Esophagus (tissue), 2 donors: ENCODE measurements around the gene TCEAL3. TPM values are rescaled to one million over a fixed set of nuclear protein-coding genes. Genes with fewer than 3 reads are reported as not detected.
"Not testable (repeated sequence)": the region's sequence is repeated elsewhere in the genome, so short reads cannot be mapped to it uniquely, and the experiment has no call there.

Experiments used
- H3K27ac ChIP-seq, 2 donors: one replicate each; pipeline ENCODE4 v1.5.1; 2013; ENCODE audit warnings: low read depth in 2 of 2, mild to moderate bottlenecking in 2 of 2, inconsistent platforms in 1 of 2, low read length in 1 of 2, moderate library complexity in 1 of 2
- H3K27me3 ChIP-seq, 2 donors: one replicate each; pipeline ENCODE4 v1.6.1; 2013; ENCODE audit warnings: low read length in 2 of 2, control low read depth in 1 of 2, mild to moderate bottlenecking in 1 of 2; ENCODE audit not compliant: insufficient read depth in 2 of 2, control insufficient read depth in 1 of 2
- H3K36me3 ChIP-seq, 2 donors: one replicate each; pipeline ENCODE4 v1.6.1; 2013; ENCODE audit warnings: low read length in 1 of 2; ENCODE audit not compliant: control insufficient read depth in 2 of 2, insufficient read depth in 2 of 2
- H3K4me1 ChIP-seq, 2 donors: one replicate each; pipeline ENCODE4 v1.6.1; 2013; ENCODE audit warnings: low read length in 1 of 2; ENCODE audit not compliant: control insufficient read depth in 2 of 2, insufficient read depth in 2 of 2
- H3K4me3 ChIP-seq, 2 donors: one replicate each; pipeline ENCODE4 v1.5.1; 2013; ENCODE audit warnings: low read length in 2 of 2, mild to moderate bottlenecking in 2 of 2, low read depth in 1 of 2, moderate library complexity in 1 of 2
- H3K9me3 ChIP-seq, 2 donors: one replicate each; pipeline ENCODE4 v1.6.1; 2013; ENCODE audit warnings: mild to moderate bottlenecking in 2 of 2, low read depth in 1 of 2, low read length in 1 of 2, moderate library complexity in 1 of 2; ENCODE audit not compliant: control insufficient read depth in 2 of 2, insufficient read depth in 1 of 2
- WGBS, 2 donors: extraction: QIAGEN DNeasy Blood & Tissue Kit; methylation state at CpG; one replicate each; pipeline ENCODE4 v1.1.7; 2013; 5-methylcytosine and 5-hydroxymethylcytosine counted together
- polyA plus RNA-seq, 2 donors: library from polyadenylated mRNA; stranded (reverse); fragments of 200-250 nt; gene quantifications; one replicate each; pipeline ENCODE4 v1.2.3, GENCODE V29; 2013
- donor health status: healthy with polysubstance abuse.
- donor health status: Bipolar disorder and iron deficiency.

Gene TCEAL3
- polyA plus RNA-seq, 2 donors, result 9.5 to 19.7 TPM

DNA sequence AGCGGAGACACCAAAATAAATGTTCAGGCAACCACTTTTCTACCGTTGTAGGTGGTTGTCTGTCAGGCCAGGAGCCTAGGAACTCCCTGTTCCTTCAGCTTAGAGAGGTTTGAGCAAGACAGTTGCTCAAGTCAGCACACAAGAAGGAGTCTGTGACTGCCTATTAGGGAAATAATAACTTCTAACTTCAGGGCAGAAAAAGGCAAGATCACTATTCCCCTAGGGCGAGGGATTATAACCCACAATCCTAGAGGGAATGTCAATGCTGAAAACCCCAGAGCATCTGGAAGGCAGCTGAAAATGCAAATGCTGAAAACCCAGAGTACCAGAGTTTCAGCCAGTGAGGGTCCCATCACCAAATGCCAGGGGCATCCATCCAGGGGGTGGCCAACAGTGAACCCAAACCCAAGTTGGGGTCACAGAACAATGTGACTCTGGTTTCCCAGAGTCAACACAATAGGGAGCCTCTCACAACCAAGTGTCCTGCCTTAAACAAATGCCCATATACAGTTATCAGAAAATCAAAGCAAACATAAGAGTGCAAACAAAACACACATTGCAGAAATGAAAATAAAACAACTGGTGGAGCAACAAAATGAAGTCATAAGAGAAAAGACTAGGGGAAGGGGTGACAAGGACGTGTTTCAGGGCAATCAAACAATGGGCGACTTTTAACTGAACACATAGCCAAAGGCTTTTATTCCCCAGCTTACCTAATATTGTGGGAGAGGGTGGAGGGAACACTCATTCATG, 51.1 kb downstream of the TCEAL3 start:
- H3K9me3 ChIP-seq, result no peaks in the 10 kb centered on the region
- no peaks in the 10 kb centered on the region for H3K36me3 ChIP-seq
- no peak overlapping the region for H3K4me3 ChIP-seq
- H3K4me1 ChIP-seq, result no peaks in the 10 kb centered on the region
- 57 to 78% methylated on average over 5 of the region's 5 CpGs for WGBS, 2 donors
- H3K27me3 ChIP-seq, result peaks cover 0 to 7% of the 10 kb centered on the region in 2 donors
- H3K27ac ChIP-seq, result no peak overlapping the region

DNA sequence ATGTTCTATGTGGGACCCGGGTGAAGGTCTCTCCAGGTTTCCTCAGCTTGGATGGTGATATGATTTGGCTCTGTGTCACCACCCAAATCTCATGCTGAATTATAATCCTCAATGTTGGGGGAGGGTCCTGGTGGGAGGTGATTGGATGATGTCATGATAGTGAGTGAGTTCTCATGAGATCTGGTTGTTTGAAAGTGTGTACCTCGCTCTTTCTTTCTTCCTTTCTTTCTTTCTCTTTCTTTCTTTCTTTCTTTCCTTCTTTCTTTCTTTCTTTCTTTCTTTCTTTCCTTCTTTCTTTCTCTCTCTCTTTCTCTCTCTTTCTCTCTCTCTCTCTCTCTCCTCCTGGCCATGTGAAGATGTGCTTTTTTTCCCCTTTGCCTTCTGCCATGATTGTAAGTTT, 51.7 kb downstream of the TCEAL3 start:
- WGBS, 2 donors, result 81 to 85% methylated on average over 2 of the region's 2 CpGs
- not testable (repeated sequence) for H3K4me3 ChIP-seq

More for the DNA sequence above, 51.7 kb downstream of the TCEAL3 start:
- not testable (repeated sequence) for H3K27me3 ChIP-seq, H3K9me3 ChIP-seq, H3K4me1 ChIP-seq, H3K27ac ChIP-seq, H3K36me3 ChIP-seq

Other genes starting within 250 kb of the TCEAL3 start
- gene BEX3, start 231.4 kb upstream of the TCEAL3 start, polyA plus RNA-seq, result 10 to 100 TPM; 28.2 to 60.1 TPM
- gene RAB40A, start 88.5 kb upstream of the TCEAL3 start, polyA plus RNA-seq, result 1 to 10 TPM in 1 of 2 donors, under 1 TPM in 1; 0.94 to 1.2 TPM
- 100 to 1,000 TPM in 1 of 2 donors, 10 to 100 TPM in 1; 94.8 to 124 TPM for gene TCEAL4, start 22.4 kb upstream of the TCEAL3 start, polyA plus RNA-seq
- gene TCEAL1, start 21.0 kb downstream of the TCEAL3 start, polyA plus RNA-seq, result 10 to 100 TPM; 13.3 to 25.9 TPM
- 100 to 1,000 TPM; 161 to 242 TPM for gene MORF4L2, start 78.7 kb downstream of the TCEAL3 start, polyA plus RNA-seq
- gene TMEM31, start 102.9 kb downstream of the TCEAL3 start, polyA plus RNA-seq, result under 1 TPM in 1 of 2 donors, not detected in 1; 0.05 TPM
- gene PLP1, start 168.9 kb downstream of the TCEAL3 start, polyA plus RNA-seq, result 1 to 10 TPM in 1 of 2 donors, under 1 TPM in 1; 0.94 to 2.3 TPM
- 1 to 10 TPM in 1 of 2 donors, under 1 TPM in 1; 0.45 to 1.0 TPM for gene RAB9B, start 224.3 kb downstream of the TCEAL3 start, polyA plus RNA-seq